Osteoblast (primary cell): ENCODE measurements around the gene CD3D. TPM values are rescaled to one million over a fixed set of nuclear protein-coding genes. Genes with fewer than 3 reads are reported as not detected.

Experiments used
- DNase-seq: peaks from one replicate; pipeline ENCODE4 v3.0.0; 2011; ENCODE audit warnings: low spot score, mixed read lengths; ENCODE audit not compliant: insufficient read length; ENCODE audit errors: missing footprints
- H2AFZ ChIP-seq: 2 replicates; pipeline ENCODE4 v1.6.0; 2011; ENCODE audit warnings: mild to moderate bottlenecking, low read length
- H3K27ac ChIP-seq: 2 replicates; pipeline ENCODE4 v1.5.1; 2011; ENCODE audit warnings: mild to moderate bottlenecking, low read depth, low read length, moderate library complexity
- H3K27me3 ChIP-seq: 2 replicates; pipeline ENCODE4 v1.6.0; 2012; ENCODE audit warnings: mild to moderate bottlenecking, control low read depth, inconsistent platforms, low read length, moderate library complexity; ENCODE audit not compliant: insufficient read depth
- H3K36me3 ChIP-seq: 2 replicates; pipeline ENCODE4 v1.5.1; 2011; ENCODE audit warnings: mild to moderate bottlenecking, low read length, control low read depth, moderate library complexity; ENCODE audit not compliant: insufficient read depth
- H3K4me1 ChIP-seq: 2 replicates; pipeline ENCODE4 v1.5.1; 2011; ENCODE audit warnings: mild to moderate bottlenecking, low read length, control low read depth, moderate library complexity; ENCODE audit not compliant: insufficient read depth
- H3K4me2 ChIP-seq: 2 replicates; pipeline ENCODE4 v1.6.0; 2011; ENCODE audit warnings: mild to moderate bottlenecking, low read length; ENCODE audit not compliant: insufficient read depth
- H3K4me3 ChIP-seq: fragments of 200-600 bp; sonication (generic); 3 replicates; pipeline ENCODE4 v1.5.1; 2012; ENCODE audit warnings: mild to moderate bottlenecking, low read length, inconsistent platforms; ENCODE audit not compliant: insufficient read depth
- H3K79me2 ChIP-seq: 2 replicates; pipeline ENCODE4 v1.6.0; 2012; ENCODE audit warnings: mild to moderate bottlenecking, low read length, control low read depth, inconsistent platforms; ENCODE audit not compliant: insufficient read depth
- H3K9me3 ChIP-seq: 2 replicates; pipeline ENCODE4 v1.5.1; 2011; ENCODE audit warnings: low read depth, low read length, control low read depth
- H4K20me1 ChIP-seq: 2 replicates; pipeline ENCODE4 v1.6.0; 2012; ENCODE audit warnings: mild to moderate bottlenecking, low read length, control low read depth; ENCODE audit not compliant: insufficient read depth
- CTCF ChIP-seq: IDR thresholded peaks from 2 replicates; pipeline ENCODE4 v1.5.1; 2011; ENCODE audit warnings: mild to moderate bottlenecking, low read depth, low read length, moderate library complexity; ENCODE audit errors: extremely low read depth
- total RNA-seq: library from RNA; depleted of rRNA; stranded (reverse); fragments of >200 nt; gene quantifications from 2 replicates; pipeline ENCODE4 v1.2.3, GENCODE V29; 2012

Gene CD3D
- total RNA-seq, 1 donor: not detected

GRCh38 chr11:118359295-118359958, 16.9 kb upstream of the CD3D start, which contains the start of gene UBE4A:
TSS of gene UBE4A (plus strand) at chr11:118359600. CDS start at chr11:118365081, 5,481 bp downstream.
- Histone ChIP-seq H3K36me3 (no peaks in the 10 kb centered on the region), H3K4me1 (peaks cover 14% of the 10 kb centered on the region), H3K27me3 (no peaks in the 10 kb centered on the region), H3K79me2 (peaks cover 48% of the 10 kb centered on the region), H2AFZ (peak within 1 kb of the TSS; percentile 85), H3K4me2 (peak within 1 kb of the TSS; percentile 97), H3K9me3 (no peaks in the 10 kb centered on the region), H4K20me1 (peaks cover 4% of the 10 kb centered on the region), H3K4me3 (peak within 1 kb of the TSS; percentile 76), H3K27ac (peak within 1 kb of the TSS; percentile 57)
- TF ChIP-seq CTCF: no peak
- DNase-seq: peak; percentile 83

GRCh38 chr11:118358071-118358470, 15.6 kb upstream of the CD3D start:
- Histone ChIP-seq H3K9me3 (no peaks in the 10 kb centered on the region), H4K20me1 (peaks cover 4% of the 10 kb centered on the region), H3K27me3 (no peaks in the 10 kb centered on the region), H3K4me1 (peaks cover 14% of the 10 kb centered on the region), H3K79me2 (peaks cover 35% of the 10 kb centered on the region), H2AFZ (no peak overlapping the region), H3K4me3 (no peak overlapping the region), H3K36me3 (no peaks in the 10 kb centered on the region), H3K4me2 (no peak overlapping the region), H3K27ac (no peak overlapping the region)
- DNase-seq: no peak
- TF ChIP-seq CTCF: no peak

GRCh38 chr11:118353084-118353710, 10.7 kb upstream of the CD3D start:
- H3K4me2 ChIP-seq: no peak overlapping the region
- no peaks in the 10 kb centered on the region for H3K79me2 ChIP-seq
- no peaks in the 10 kb centered on the region for H4K20me1 ChIP-seq
- no peaks in the 10 kb centered on the region for H3K36me3 ChIP-seq
- no peak overlapping the region for H3K4me3 ChIP-seq
- no peaks in the 10 kb centered on the region for H3K4me1 ChIP-seq
- H2AFZ ChIP-seq: no peak overlapping the region
- DNase-seq: peak; percentile 45
- no peak overlapping the region for H3K27ac ChIP-seq
- H3K9me3 ChIP-seq: no peaks in the 10 kb centered on the region
- TF ChIP-seq CTCF: peak; percentile 63
- peaks cover 17% of the 10 kb centered on the region for H3K27me3 ChIP-seq

- no peak overlapping the region for H3K4me3 ChIP-seq
- H4K20me1 ChIP-seq: no peaks in the 10 kb centered on the region
- no peak overlapping the region for H2AFZ ChIP-seq
- no peaks in the 10 kb centered on the region for H3K9me3 ChIP-seq
- DNase-seq: no peak
- H3K4me2 ChIP-seq: no peak overlapping the region
- no peak for TF ChIP-seq CTCF
- no peak overlapping the region for H3K27ac ChIP-seq
- peaks cover 17% of the 10 kb centered on the region for H3K27me3 ChIP-seq
- no peaks in the 10 kb centered on the region for H3K4me1 ChIP-seq
- H3K36me3 ChIP-seq: no peaks in the 10 kb centered on the region
- no peaks in the 10 kb centered on the region for H3K79me2 ChIP-seq
Measured at GRCh38 chr11:118349475-118349874, 7.0 kb upstream of the CD3D start.
